Measurements from ENCODE around the gene EEF1A1.
A peak's percentile ranks its signal among the peaks of the same experiment; 100 is the strongest.
"Not testable (repeated sequence)": the region's sequence is repeated elsewhere in the genome, so short reads cannot be mapped to it uniquely, and the experiment has no call there.

The EEF1A1 gene

GRCh38 chr6:73537677-73538076 is 16.8 kb upstream of the EEF1A1 start:
- no peak for DNase-seq (ENCODE audit: low spot score)

GRCh38 chr6:73534628-73535027 is 13.8 kb upstream of the EEF1A1 start:
- DNase-seq (ENCODE audit: low spot score): no peak

GRCh38 chr6:73532293-73532692 is 11.5 kb upstream of the EEF1A1 start:
- no peak for DNase-seq (ENCODE audit: low spot score)

DNA sequence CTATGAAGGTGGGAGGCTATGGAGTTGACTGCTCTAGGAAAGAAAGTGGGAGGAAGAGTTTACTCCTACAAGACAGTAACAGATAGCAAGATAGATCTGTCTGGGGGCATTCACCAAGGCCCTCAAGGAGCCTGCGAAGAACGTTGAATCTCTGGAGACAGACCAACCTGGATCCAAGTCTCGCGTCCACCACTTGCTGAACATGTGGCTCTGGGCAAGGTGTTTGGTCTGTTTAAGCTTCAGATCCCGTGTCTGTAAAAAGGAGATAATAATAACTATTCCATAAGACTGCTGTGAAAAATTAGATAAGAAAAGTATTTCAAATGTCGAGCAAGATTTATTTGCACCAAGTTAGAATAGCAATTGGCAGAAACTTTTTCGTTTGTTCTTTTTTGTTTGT is 8.1 kb upstream of the EEF1A1 start:
- no peak for DNase-seq (ENCODE audit: low spot score)

DNA sequence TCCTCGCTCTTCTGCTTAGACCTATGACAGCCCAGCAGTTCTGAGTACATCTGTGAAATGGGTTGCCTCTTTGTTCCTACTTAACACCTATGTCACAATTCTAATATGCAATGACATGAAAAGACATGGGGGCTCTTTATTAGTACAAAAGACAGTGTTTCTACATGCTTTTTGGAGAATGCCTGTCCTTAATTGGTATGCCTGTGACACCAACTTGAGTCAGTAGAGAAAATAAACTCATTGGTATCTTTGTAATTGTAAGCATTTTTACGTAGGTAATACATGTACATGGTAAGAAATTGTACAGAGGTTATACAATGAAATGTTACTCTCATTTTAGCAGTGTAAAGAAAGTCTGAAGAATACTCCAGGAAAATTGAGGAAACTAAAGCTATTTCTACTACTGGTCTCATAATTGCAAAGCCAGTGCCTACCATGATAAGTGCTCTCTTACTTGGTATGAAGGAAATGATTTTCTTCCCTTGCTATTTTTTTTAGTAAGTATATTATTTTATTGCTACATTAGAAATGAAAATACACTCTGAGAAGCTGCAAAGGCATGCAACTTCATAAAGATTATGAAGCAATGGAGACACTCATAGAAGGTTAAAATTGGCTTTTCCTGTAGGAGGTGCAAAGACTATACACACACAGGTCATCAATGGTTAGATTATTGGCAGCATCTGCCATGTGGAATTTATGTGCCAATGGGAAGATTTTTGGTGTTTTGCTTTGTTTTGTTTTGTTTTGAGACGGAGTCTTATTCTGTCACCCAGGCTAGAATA is 4.9 kb upstream of the EEF1A1 start:
- no peak for DNase-seq (ENCODE audit: low spot score)

GRCh38 chr6:73523434-73524123 is 2.7 kb upstream of the EEF1A1 start:
- DNase-seq (ENCODE audit: low spot score): no peak

DNA sequence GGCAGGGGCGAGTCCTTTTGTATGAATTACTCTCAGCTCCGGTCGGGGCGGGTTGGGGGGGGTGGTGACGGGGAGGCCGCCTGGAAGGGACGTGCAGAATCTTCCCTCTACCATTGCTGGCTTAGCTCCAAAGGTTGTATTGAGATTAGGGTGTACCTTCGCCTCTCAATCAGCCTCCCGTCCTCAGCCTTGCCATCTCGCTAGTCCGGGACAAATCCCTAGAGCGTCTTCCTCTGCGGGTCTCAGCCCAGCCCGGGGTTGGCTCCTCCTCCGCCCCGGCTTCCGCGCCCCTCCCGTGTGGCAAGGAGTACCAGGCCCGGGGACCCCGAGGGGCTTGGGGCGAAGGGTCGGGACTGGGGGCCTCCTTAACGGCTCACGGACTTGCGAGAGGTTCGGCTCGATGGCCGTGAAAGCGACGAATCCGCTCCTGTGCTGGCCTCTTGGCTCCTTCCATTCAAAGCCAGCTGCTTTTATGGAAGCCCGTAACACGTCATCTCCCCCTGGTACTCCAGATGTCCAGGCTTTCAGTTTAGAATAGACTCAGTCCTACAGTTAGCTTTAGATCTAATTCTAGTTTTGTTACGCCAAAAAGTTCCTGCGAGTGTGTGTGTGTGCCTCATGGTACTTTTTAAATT is 636 bp upstream of the EEF1A1 start:
- DNase-seq (ENCODE audit: low spot score): peak; percentile 65

GRCh38 chr6:73519926-73520687 is 725 bp downstream of the EEF1A1 start:
- DNase-seq (ENCODE audit: low spot score): peak; percentile 60

- DNase-seq (ENCODE audit: low spot score): not testable (repeated sequence)
Measured at GRCh38 chr6:73518982-73519881, 1.6 kb downstream of the EEF1A1 start.

GRCh38 chr6:73518100-73518981 is 2.5 kb downstream of the EEF1A1 start:
- not testable (repeated sequence) for DNase-seq (ENCODE audit: low spot score)

DNA sequence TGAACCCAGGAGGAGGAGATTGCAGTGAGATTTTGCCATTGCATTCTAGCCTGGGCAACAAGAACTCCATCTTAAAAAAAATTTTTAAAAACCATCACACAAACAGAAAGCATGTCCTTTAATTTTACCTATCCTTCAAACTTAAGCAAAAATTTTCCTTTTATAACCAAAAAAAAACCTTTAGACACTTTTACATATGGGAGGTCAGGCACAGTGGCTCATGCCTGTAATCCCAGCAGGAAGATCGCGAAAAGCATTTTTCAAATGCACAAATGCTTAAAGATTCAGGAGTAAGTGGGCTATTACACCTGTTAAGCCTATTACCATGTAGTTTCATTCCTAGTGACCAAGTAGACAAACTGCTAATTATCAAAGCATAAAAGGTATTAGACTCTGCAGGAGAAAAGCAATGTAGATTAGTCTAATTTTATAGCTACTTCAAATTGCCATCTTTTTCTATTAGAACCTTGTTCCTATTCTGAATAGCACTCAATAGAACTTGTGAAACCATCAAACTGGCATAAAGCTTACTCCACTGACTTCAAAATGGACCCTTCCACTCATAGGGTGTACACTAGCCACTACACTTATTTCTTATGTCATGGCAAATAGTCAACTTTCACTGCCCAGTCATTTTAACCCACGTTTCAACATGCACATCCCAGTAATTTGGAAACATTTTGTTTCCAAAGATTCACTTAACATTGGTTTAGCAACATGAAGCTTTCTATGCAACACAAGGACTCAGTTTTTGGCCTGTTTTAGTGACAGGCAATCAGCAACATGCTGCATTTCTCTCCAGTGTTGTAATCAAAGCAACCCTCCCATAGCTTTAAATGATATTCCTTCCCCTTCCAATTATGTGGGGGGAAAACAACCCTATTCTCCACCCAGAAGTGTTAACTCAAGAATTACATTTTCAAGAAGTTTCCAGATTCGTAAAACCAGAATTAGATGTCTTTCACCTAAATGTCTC is 4.0 kb downstream of the EEF1A1 start:
- DNase-seq (ENCODE audit: low spot score): peak; percentile 58

DNA sequence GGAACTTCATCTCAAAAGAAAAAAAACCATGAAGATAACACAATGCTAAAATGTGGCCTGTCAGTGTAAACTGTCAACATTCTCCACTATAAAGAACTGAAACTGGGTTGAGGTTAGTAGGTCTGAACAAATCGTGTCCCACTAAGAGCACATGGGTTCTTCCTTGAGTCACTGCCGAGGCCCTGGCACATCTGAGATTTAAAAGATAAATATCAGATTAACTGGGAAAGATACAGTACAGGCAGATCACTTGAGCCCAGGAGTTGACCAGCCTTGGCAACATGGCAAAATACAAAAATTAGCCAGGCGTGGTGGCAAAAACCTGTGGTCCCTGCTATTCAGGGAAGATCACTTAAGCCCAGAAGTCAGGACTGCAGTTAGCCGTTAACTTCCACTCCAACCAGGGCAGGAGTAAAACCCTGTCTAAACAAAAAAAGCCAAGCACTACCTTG is 5.6 kb downstream of the EEF1A1 start:
- DNase-seq (ENCODE audit: low spot score): no peak

DNA sequence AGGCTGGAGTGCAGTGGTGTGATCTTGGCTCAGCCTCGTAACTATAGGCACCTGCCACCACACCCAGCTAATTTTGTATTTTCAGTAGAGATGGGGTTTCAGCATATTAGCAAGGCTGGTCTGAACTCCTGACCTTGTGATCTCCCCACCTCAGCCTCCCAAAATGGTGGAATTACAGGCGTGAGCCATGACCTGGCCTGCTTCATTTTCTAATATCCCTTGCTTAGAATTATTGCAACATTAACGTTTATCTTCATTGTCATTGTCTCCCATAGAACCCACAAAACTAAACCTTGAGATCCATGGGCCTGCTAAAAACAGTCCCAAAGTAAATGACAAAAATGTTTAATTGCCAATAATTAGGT is 6.1 kb downstream of the EEF1A1 start:
- DNase-seq (ENCODE audit: low spot score): no peak

DNA sequence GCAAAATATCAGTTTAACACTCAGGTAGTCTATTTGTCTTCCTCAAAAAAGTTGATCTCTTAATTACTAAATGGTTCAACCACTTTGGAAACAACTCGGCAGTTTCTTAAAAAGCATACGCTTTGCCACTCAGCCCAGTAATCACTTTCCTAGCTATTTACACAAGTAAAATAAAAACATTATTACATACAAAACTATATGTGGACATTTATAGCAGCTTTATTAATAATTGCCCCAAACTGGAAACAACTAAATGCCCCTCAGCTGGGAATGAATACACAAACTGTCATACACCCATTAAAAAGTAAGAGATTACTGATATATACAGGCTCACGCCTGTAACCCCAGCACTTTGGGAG is 7.4 kb downstream of the EEF1A1 start:
- no peak for DNase-seq (ENCODE audit: low spot score)

DNA sequence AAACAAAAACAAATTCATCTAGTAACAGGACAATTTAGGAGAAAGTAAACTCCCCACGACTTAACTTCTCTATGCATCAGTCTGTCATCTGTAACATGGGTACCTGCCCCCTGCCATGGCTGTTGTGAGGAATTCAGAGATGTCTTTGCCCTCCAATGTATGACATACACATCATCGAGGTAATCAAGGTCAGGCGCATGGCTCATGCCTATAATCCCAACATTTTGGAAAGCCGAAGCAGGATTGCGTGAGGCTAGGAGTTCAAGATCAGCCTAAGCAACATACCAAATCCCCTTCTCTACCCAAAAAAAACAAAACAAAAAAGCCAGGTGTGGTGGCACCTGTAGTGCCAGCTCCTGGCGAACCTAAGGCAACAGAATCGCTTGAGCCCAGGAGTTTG is 9.0 kb downstream of the EEF1A1 start:
- DNase-seq (ENCODE audit: low spot score): no peak

DNA sequence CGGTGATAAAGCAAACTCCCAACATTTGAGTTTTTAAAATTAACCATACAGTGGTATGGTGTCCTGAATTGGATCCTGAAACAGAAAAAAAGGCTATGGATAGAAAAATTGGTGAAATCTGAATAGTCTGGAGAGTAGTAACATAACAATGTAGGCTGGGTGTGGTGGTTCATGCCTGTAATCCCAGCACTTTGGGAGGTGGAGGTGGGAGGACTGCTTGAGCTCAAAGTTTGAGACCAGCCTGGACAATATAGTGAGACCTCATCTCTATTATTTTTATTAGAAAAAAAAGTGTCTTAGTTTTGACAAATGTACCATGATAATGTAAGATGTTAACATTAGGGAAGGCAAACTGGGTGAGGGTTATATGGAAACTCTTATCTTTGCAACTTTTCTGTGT is 11.0 kb downstream of the EEF1A1 start:
- no peak for DNase-seq (ENCODE audit: low spot score)

DNA sequence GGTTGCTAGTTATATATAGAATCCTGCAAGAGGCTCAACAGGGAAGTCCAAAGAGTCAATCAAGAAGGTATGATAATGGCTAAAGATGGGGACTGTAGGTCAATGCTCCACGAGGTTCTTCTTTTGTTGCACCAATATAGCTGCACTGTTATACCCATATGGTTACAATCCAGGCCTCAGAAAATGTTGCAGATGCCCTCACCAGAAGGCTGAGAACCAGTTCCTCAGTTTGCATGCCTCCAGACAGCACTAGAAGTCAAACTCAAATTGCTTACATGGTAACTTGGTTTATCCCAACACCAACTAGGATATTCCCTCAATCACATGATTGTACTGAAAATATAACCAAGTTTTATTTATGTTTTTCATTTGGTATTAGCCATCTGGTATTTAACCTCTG is 12.1 kb downstream of the EEF1A1 start:
- no peak for DNase-seq (ENCODE audit: low spot score)

- no peak for DNase-seq (ENCODE audit: low spot score)
Measured at GRCh38 chr6:73506246-73506645, 14.6 kb downstream of the EEF1A1 start.

- not testable (repeated sequence) for DNase-seq (ENCODE audit: low spot score)
Measured at GRCh38 chr6:73505705-73506104, 15.1 kb downstream of the EEF1A1 start.

Measured in cerebellar cortex (tissue), 1 donor.